AG04449 (cell line): Measurements from ENCODE around the gene COX19.

Experiments
- CTCF ChIA-PET: fragments of 350-600 bp; formaldehyde crosslinking; extraction: SDS; loops from one replicate; lab custom pipeline; 2021; ENCODE audit warnings: antibody characterized with exemption; lab: Yijun Ruan, JAX
- POLR2A ChIA-PET: fragments of 400-600, 350-600 bp; formaldehyde crosslinking; extraction: SDS; loops from one replicate; lab custom pipeline; 2020; ENCODE audit warnings: antibody characterized with exemption, inconsistent platforms; lab: Yijun Ruan, JAX
- DNase-seq: peaks from one replicate; pipeline ENCODE4 v3.0.0-alpha.2; 2010; ENCODE audit warnings: low read depth, low spot score
- H3K4me3 ChIP-seq: 2 replicates; pipeline ENCODE4 v1.5.1; 2011; ENCODE audit warnings: low read depth, mild to moderate bottlenecking, control low read depth, low read length
- TF ChIP-seq, protein P1 (sequence below): IDR thresholded peaks from one replicate; pipeline ENCODE4 v1.5.1; 2011; ENCODE audit warnings: mild to moderate bottlenecking, moderate library complexity, low read length, control low read depth, inconsistent platforms; ENCODE audit not compliant: insufficient read depth; ENCODE audit errors: missing control alignments

Gene COX19, protein sequence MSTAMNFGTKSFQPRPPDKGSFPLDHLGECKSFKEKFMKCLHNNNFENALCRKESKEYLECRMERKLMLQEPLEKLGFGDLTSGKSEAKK

DNA sequence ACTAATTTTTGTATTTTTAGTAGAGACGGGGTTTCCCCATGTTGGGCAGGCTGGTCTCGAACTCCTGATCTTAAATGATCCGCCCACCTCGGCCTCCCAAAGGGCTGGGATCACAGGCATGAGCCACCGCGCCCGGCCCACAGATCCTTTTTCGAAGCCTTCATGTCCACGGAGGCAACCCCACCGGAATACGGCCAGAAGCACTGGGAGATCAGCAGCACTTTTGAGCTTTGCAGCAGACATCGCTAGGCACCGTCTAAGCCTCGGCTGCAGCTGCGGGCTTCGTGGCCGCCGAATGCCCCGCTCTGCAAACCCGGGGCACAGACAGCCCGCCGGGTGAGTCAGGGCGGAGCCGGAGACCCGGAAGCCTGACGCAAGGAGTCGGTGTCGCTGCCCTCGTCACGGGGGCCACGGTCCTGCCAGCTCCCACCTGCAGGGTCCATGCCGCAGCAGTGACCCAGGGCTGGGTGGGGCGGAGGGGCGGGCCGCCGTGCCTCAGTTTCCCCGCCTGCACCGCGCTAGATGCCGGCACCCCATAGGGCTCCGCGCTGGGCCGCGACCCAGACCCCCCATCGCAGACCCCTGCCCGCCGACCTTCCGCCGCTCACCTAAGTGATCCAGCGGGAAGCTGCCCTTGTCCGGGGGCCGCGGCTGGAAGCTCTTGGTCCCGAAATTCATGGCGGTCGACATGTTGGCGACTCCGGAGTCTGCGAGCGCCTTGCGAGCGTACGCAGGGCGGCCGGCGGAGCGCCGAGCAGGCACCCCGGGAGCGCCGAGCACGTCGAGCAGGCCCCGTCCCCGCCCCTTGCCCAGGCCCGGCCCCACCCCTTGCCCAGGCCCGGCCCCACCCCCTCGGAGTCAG lies at the start of gene COX19:
Gene COX19, minus strand, starts transcription at position 730 of the 862 bp plus-strand sequence. Its CDS starts 40 bp downstream, at position 690.
- peak within 1 kb of the TSS; percentile 95 for H3K4me3 ChIP-seq
- peak; percentile 37 for DNase-seq
- CTCF ChIA-PET, result interaction anchor here (1.0 to 8.2 kb wide), 10 partner anchors 9 to 199 kb away, joined by 3 to 103 read pairs (median 4); partner anchors contain the start of gene GPR146
- POLR2A ChIA-PET, result interaction anchor here (0.6 to 2.2 kb wide), 6 partner anchors 8 to 91 kb away, joined by 3 to 7 read pairs (median 3); no protein-coding TSS in a partner anchor
- TF ChIP-seq, protein P1, sequence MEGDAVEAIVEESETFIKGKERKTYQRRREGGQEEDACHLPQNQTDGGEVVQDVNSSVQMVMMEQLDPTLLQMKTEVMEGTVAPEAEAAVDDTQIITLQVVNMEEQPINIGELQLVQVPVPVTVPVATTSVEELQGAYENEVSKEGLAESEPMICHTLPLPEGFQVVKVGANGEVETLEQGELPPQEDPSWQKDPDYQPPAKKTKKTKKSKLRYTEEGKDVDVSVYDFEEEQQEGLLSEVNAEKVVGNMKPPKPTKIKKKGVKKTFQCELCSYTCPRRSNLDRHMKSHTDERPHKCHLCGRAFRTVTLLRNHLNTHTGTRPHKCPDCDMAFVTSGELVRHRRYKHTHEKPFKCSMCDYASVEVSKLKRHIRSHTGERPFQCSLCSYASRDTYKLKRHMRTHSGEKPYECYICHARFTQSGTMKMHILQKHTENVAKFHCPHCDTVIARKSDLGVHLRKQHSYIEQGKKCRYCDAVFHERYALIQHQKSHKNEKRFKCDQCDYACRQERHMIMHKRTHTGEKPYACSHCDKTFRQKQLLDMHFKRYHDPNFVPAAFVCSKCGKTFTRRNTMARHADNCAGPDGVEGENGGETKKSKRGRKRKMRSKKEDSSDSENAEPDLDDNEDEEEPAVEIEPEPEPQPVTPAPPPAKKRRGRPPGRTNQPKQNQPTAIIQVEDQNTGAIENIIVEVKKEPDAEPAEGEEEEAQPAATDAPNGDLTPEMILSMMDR, result no peak

DNA sequence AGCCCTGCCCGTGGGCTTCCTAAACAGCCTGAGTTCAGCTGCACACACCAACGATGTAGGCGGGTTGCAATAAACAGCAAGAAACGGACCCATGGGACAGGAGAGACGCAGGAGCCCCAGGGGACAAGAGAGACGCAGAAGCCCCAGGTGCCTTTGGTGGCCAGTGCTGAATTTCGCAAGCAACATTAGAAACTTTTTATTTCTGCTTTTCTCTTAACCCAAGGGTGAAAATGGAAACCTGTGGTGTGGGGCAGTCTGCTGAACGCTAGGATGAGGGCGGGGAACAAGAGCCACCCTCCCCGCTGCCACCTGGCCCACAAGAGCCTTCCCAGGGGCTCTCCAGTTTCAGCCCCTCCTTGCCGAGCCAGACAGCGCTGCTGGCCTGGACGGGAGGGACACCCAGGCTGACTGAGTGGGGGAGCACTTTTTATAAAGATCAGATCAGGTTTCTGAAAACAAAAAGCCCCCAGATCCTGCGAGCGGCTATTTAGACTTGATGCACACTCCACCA lies 49.0 kb upstream of the COX19 start:
- CTCF ChIA-PET, result interaction anchor here (0.8 to 2.7 kb wide), 6 partner anchors 20 to 62 kb away, joined by 3 to 17 read pairs (median 4); partner anchors contain the start of gene GPR146
- DNase-seq, result no peak
- POLR2A ChIA-PET, result no interaction called here
- TF ChIP-seq, protein P1, result no peak
- H3K4me3 ChIP-seq, result no peak overlapping the region

DNA sequence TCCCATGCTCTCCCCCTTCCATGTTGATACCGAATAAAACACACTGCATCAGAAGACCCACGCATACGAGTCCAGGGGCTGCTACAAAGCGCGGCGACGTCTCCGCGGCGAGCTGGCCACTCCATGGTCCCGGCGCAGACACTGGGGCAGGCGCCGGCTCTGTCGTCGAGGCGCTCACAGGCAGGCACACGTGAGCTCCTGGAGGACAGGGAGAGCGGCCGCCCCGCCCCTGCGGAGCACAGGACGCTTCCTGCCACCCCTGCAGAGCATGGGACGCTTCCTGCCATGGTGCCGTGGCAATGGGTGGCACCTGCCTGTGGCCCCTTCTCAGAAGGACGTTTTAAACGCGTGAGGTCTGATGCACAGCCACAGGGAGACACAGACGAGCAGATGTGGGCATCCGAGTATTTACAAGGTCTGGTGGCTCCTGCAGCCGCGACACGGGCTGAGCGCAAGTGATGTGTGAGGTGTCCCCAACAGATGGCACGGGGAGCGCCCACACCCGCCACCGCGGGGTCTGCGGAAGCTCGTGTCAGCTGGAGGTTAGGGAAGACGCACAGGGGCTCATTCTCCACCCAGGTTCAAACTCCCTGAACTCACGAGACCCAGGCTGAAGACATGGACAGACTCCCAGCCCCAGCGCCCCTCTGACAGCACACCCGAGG lies 47.6 kb upstream of the COX19 start:
- CTCF ChIA-PET, result interaction anchor here (1.4 to 3.7 kb wide), 4 partner anchors 29 to 63 kb away, joined by 3 to 20 read pairs (median 10); no protein-coding TSS in a partner anchor
- TF ChIP-seq, protein P1, result no peak
- DNase-seq, result no peak
- no peak overlapping the region for H3K4me3 ChIP-seq
- POLR2A ChIA-PET, result no interaction called here

DNA sequence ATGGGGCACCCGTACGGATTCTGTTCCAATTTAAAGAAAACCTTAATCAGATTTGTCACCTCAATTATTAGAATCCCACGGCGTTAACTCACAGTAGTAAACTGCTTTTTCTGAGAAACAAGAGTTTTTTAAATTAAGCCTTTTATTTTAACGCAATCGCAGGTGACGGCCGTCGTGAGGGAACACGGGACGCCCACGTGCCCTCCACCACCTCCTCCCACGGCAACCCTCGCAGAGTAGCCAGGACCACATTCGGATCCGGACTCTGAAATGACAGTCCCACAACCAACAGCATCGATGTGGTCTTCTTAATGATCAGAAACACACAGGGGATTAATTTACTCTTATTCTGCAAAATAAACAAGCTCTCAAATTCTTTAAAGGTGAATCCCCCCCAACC lies 47.0 kb upstream of the COX19 start:
- ChIA-PET CTCF (interaction anchor here (1.4 to 3.7 kb wide), 4 partner anchors 29 to 65 kb away, joined by 3 to 20 read pairs (median 8); partner anchors contain the start of gene GPER1), POLR2A (no interaction called here)
- no peak for DNase-seq
- TF ChIP-seq, protein P1, result no peak
- H3K4me3 ChIP-seq, result no peak overlapping the region

DNA sequence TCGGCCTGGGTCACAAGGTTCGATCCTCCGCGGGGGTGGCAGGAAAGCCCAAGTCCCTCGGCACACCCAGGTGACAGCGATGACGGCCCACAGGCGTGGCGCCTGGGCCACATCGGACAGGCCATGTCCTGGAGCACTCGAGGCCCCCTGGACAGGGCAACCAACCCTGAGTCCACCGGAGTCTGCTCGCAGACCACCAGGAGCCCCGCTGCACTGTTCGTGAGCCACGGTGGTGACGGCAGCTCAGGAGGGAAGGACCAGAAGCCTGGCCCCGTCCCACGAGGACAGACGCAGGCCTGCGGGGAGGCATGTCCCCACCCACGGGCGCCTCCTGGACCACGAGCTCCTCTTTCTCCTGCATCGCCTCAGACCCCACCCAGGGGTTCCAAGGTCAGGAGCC lies 46.6 kb upstream of the COX19 start:
- POLR2A ChIA-PET, result no interaction called here
- CTCF ChIA-PET, result interaction anchor here (1.0 to 3.7 kb wide), 6 partner anchors 23 to 66 kb away, joined by 3 to 20 read pairs (median 3); partner anchors contain the start of genes COX19, GPER1 and GPR146
- DNase-seq, result no peak
- H3K4me3 ChIP-seq, result no peak overlapping the region
- TF ChIP-seq, protein P1, result no peak
